Measurements from ENCODE around the gene RRP9. TPM values are rescaled to one million over a fixed set of nuclear protein-coding genes. Genes with fewer than 3 reads are reported as not detected.

The RRP9 gene
- total and polyA plus RNA-seq, 4 donors = 8.2 to 47.6 (median 33.5) TPM

DNA sequence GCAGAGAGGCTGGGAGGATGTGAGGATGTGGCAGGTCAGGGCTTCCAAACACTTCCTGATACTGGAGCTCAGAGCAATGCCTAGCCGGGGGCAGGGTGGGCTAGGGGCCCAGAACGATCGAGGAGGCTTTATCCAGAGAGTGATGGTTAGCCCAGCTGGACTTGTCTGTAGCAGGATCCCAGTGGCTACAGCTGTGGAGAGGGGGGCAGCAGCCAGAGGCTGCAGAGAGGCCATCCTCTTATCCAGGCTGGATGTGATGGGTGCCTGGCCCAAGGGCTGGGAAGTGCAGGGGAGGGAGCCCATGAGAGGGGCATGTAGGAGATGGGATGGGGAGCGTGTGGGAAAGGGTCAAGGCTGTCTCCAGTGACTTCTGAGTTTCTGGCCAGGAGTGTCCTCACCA, 5.1 kb upstream of the RRP9 start:
- ATAC-seq (ENCODE audit: insufficient read depth, low FRiP score) = no peak
- H3K9ac ChIP-seq (ENCODE audit: insufficient read depth in 1 of 2, low read length in 2 of 2) = no peak overlapping the region

DNA sequence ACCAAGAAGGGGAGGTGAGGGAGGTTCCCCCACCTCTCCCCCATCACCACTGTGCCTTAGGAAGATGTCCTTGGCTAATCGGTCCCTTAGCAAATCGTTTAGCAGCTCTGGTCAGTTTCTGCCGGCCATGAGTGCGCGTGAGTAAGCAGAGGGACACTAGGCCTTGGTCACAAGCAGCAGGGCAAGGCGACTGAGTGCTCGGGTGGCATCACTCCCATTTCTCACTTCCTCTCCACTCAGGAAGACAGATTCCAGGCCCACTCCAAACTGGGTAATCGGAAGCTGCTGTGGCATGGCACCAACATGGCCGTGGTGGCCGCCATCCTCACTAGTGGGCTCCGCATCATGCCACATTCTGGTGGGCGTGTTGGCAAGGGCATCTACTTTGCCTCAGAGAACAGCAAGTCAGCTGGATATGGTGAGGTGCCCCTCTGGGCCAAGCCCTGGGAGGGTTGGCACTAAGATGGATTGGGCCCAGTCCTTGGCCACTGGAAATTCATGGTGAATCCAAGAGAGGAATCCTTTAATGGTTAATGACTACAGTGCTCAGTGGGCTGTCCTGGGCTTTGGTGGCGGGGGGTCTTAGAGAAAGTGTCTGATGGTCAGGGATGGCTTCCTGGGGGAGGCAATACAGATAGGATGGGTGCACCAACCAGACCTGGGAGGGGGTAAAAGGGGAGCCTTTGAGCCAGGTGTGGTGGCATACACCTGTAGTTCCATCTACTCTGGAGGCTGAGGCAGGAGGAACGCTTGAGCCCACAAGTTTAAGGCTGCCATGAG, 4.4 kb upstream of the RRP9 start:
- Histone ChIP-seq H3K27ac (ENCODE audit: low read depth in 1 of 2, low read length in 1 of 2) (no peak overlapping the region), H3K4me1 (ENCODE audit: control insufficient read depth in 5 of 5, insufficient read depth in 5 of 5, low read length in 5 of 5) (peaks cover 0 to 13% (median 8%) of the 10 kb centered on the region in 5 donors), H3K9ac (ENCODE audit: insufficient read depth in 1 of 2, low read length in 2 of 2) (no peak overlapping the region), H3K4me3 (no peak overlapping the region), H3K9me3 (ENCODE audit: control insufficient read depth in 4 of 4, insufficient read depth in 3 of 4, low read length in 3 of 4) (peaks cover 0 to 2% (median 0%) of the 10 kb centered on the region in 4 donors), H3K27me3 (ENCODE audit: control insufficient read depth in 3 of 3, insufficient read depth in 3 of 3, low read length in 2 of 3) (no peaks in the 10 kb centered on the region), H3K36me3 (ENCODE audit: control insufficient read depth in 4 of 4, insufficient read depth in 4 of 4, low read length in 4 of 4) (peaks cover 0 to 2% (median 0%) of the 10 kb centered on the region in 4 donors)
- 93 to 95% methylated on average over 14 of the region's 14 CpGs for WGBS, 2 donors
- DNase-seq (no peak), ATAC-seq (ENCODE audit: insufficient read depth, low FRiP score) (no peak)
- TF ChIP-seq, protein P1, sequence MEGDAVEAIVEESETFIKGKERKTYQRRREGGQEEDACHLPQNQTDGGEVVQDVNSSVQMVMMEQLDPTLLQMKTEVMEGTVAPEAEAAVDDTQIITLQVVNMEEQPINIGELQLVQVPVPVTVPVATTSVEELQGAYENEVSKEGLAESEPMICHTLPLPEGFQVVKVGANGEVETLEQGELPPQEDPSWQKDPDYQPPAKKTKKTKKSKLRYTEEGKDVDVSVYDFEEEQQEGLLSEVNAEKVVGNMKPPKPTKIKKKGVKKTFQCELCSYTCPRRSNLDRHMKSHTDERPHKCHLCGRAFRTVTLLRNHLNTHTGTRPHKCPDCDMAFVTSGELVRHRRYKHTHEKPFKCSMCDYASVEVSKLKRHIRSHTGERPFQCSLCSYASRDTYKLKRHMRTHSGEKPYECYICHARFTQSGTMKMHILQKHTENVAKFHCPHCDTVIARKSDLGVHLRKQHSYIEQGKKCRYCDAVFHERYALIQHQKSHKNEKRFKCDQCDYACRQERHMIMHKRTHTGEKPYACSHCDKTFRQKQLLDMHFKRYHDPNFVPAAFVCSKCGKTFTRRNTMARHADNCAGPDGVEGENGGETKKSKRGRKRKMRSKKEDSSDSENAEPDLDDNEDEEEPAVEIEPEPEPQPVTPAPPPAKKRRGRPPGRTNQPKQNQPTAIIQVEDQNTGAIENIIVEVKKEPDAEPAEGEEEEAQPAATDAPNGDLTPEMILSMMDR (IDR thresholded peaks at IDR 0.05; ENCODE audit: control extremely low read depth, extremely low read depth) = no peak

More for the DNA sequence above, 5.1 kb upstream of the RRP9 start:
- WGBS, 2 donors = 81 to 92% methylated on average over 4 of the region's 4 CpGs
- Histone ChIP-seq H3K27ac (ENCODE audit: low read depth in 1 of 2, low read length in 1 of 2) (no peak overlapping the region), H3K4me3 (no peak overlapping the region), H3K27me3 (ENCODE audit: control insufficient read depth in 3 of 3, insufficient read depth in 3 of 3, low read length in 2 of 3) (no peaks in the 10 kb centered on the region), H3K9me3 (ENCODE audit: control insufficient read depth in 4 of 4, insufficient read depth in 3 of 4, low read length in 3 of 4) (peaks cover 0 to 2% (median 0%) of the 10 kb centered on the region in 4 donors), H3K36me3 (ENCODE audit: control insufficient read depth in 4 of 4, insufficient read depth in 4 of 4, low read length in 4 of 4) (peaks cover 0 to 2% (median 0%) of the 10 kb centered on the region in 4 donors), H3K4me1 (ENCODE audit: control insufficient read depth in 5 of 5, insufficient read depth in 5 of 5, low read length in 5 of 5) (peaks cover 0 to 11% (median 6%) of the 10 kb centered on the region in 5 donors)
- TF ChIP-seq, protein P1 (IDR thresholded peaks at IDR 0.05; ENCODE audit: control extremely low read depth, extremely low read depth) = no peak
- peak in 1 of 3 donors; percentile 7 for DNase-seq

DNA sequence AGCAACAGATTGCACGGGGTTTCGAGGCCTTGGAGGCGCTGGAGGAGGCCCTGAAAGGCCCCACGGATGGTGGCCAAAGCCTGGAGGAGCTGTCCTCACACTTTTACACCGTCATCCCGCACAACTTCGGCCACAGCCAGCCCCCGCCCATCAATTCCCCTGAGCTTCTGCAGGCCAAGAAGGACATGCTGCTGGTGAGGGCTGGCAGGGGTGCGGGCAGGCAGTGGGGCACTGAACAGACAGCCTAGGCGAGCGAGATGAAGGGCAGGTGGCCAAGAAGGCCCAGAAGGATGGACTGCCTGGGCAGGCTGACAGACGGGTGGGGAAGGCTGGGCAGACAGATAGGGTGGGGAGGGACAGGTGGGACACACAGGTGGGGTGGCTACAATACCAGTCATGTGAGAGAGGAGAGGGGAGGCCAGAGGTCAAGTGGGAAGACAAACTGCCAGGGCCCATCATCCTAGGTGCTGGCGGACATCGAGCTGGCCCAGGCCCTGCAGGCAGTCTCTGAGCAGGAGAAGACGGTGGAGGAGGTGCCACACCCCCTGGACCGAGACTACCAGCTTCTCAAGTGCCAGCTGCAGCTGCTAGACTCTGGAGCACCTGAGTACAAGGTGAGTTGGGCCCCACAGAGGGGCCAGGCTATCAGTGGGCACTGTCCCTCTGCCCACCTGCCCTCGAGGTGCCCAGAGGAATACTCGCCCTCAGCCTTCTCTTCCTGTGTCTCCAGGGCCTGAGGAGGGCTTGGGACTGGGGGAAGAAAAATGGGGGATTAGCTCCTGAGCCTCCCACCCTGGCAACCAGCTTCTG, 3.5 kb upstream of the RRP9 start:
- Histone ChIP-seq H3K36me3 (ENCODE audit: control insufficient read depth in 4 of 4, insufficient read depth in 4 of 4, low read length in 4 of 4) (peaks cover 0 to 2% (median 0%) of the 10 kb centered on the region in 4 donors), H3K9me3 (ENCODE audit: control insufficient read depth in 4 of 4, insufficient read depth in 3 of 4, low read length in 3 of 4) (peaks cover 0 to 2% (median 0%) of the 10 kb centered on the region in 4 donors), H3K9ac (ENCODE audit: insufficient read depth in 1 of 2, low read length in 2 of 2) (no peak overlapping the region), H3K4me3 (no peak overlapping the region), H3K27ac (ENCODE audit: low read depth in 1 of 2, low read length in 1 of 2) (no peak overlapping the region), H3K4me1 (ENCODE audit: control insufficient read depth in 5 of 5, insufficient read depth in 5 of 5, low read length in 5 of 5) (peaks cover 3 to 18% (median 12%) of the 10 kb centered on the region in 5 donors), H3K27me3 (ENCODE audit: control insufficient read depth in 3 of 3, insufficient read depth in 3 of 3, low read length in 2 of 3) (no peaks in the 10 kb centered on the region)
- DNase-seq (no peak), ATAC-seq (ENCODE audit: insufficient read depth, low FRiP score) (no peak)
- TF ChIP-seq, protein P1 (IDR thresholded peaks at IDR 0.05; ENCODE audit: control extremely low read depth, extremely low read depth) = no peak
- 89 to 95% methylated on average over 18 of the region's 18 CpGs for WGBS, 2 donors
